GM21717 (cell line): Measurements from ENCODE around the gene MED13.
A peak's percentile ranks its signal among the peaks of the same experiment; 100 is the strongest.
"Not testable (repeated sequence)": the region's sequence is repeated elsewhere in the genome, so short reads cannot be mapped to it uniquely, and the experiment has no call there.

Source experiments
- ATAC-seq: cut with Tn5 transposase; IDR thresholded peaks from one replicate; pipeline ENCODE4 v1.9.1; 2021; ENCODE audit warnings: mild to moderate bottlenecking, moderate library complexity; ENCODE audit not compliant: unreplicated experiment

The MED13 gene

GRCh38 chr17:61908292-61909037 is 156.6 kb downstream of the MED13 start:
- no peak for ATAC-seq

DNA sequence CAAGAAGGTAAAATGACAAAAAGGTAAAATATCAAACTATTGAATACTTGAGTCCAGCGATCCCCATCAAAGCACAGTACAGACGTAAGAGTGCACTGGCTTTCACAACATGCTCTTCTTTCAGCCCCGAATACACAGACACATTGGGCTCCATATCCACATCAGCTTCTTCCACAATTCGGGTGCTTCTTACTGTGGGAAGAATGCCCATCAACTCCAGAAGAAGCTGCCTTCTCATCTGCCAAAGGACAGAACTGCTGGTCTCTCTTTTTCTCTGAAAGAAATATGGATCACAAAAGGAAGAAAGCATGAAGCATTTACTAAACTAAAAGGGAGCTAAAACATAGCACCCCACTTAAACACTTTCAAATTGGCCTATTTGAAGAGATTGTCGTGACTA is 157.7 kb downstream of the MED13 start:
- no peak for ATAC-seq

- peak; percentile 91 for ATAC-seq
These were observed 160.9 kb downstream of the MED13 start for GRCh38 chr17:61904094-61904710.

DNA sequence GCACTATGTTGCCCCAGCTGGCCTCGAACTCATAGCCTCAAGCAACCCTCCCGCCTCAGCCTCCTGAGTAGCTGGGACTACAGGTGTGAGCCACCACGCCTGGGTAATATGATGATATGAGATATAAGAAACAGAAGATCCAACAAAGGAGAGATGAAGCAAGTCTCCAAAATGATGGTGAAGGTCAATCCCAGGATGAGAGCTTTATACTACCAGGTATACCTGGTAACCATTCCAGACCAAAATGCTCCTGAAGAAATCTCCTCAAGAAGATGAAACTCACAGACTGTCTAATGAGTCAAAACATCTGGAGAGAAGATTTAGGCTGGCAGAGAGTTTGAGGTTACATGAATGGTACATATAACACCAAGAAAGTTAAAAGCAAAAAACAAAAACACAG is 161.8 kb downstream of the MED13 start:
- ATAC-seq, result no peak

DNA sequence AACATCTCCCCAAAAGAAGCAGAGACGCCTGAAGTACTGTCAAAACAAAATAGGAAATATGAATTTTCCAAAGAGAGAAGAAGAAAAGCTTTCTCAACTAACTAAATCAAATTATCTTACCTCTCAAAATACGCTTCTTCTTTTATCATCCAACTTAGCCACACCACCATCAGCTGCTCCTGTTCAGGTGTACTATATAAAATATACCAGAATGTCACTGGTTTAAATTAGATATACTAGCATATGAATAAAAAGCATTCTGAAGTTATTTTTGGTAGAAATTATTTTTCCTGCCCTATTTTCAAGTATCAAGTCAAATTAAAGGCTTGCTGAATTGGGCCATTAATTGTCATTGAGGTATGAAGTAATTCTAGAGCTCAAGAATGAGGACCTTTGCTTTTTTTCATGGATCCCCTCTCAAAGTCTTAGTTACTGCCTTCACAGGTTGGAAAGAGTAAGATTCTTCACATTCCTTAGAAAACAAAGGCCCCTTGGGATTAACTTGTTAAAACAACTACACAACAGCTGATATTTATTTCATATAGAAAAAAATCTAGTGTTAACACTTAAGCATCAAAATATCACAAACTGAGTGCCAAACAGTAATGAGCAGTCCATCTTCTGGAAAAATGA is 167.4 kb downstream of the MED13 start:
- no peak for ATAC-seq

DNA sequence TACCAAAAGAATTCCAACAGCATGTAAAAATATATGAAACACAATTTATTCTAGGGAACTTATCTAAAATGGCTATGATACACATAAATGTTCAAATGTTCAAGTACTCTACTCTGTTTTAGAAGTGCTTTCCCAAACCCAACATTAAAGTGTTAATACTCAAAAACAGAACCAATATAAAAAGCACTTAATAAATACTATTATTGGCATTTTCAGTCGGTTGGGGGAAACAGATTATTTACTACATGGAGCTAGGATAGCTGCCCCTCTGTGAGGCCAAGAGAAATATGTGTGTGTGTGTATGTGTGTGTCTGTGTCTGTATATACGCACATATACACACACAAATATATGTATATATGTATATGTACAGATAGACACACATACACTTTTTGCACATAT is 169.7 kb downstream of the MED13 start:
- ATAC-seq, result no peak

DNA sequence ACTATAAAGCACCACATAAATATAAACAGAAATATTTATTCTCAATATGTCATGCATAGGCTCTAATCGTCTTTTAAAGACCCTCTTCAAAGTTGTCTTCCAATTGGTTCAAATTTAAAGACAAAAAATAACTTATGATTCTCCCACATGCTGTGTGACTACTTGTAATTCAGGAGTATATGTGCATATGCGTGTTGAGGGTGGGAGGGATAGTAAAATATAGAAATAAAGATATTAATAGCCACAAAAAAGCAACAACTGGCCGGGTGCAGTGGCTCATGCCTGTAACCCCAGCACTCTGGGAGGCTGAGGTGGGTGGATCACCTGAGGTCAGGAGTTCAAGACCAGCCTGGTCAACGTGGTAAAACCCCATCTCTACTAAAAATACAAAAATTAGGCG is 170.8 kb downstream of the MED13 start:
- not testable (repeated sequence) for ATAC-seq
